ENCODE results near the gene SPATA13. TPM values are rescaled to one million over a fixed set of nuclear protein-coding genes. Genes with fewer than 3 reads are reported as not detected.
A peak's percentile ranks its signal among the peaks of the same experiment; 100 is the strongest.

The SPATA13 gene
- total and polyA plus RNA-seq, 10 of the 15 experiments (the other 5 are each of a cell fraction or from before 2014, with no cell fraction given): 2.4 to 11.1 (median 10.2) TPM

GRCh38 chr13:24225930-24226329 lies 65.4 kb downstream of the SPATA13 start (continued):
- TF ChIP-seq ZNF687 (IDR thresholded peaks at IDR 0.05): no peak
- no peak for TF ChIP-seq TBL1XR1 (IDR thresholded peaks at IDR 0.05; ENCODE audit: low read depth, low read length)
- 0 out of 2 replicates have a peak, but pooled peaks have one; percentile 9 for TF ChIP-seq NFYB (IDR thresholded peaks at IDR 0.05; ENCODE audit: insufficient read depth, low read depth, low read length)

GRCh38 chr13:24226762-24227161 lies 66.2 kb downstream of the SPATA13 start:
- ATAC-seq (no peak), DNase-seq (ENCODE audit: low read depth, low spot score) (no peak), FAIRE-seq (peak; percentile 71)
- CTCF ChIA-PET: interaction anchor here (0.6 to 5.3 kb wide), 3 partner anchors 8 to 207 kb away, joined by 3 to 86 read pairs (median 26); no protein-coding TSS in a partner anchor
- TF ChIP-seq PAX5 (IDR thresholded peaks at IDR 0.05; ENCODE audit: borderline replicate concordance, low read depth, low read length): no peak
- H3K36me3 ChIP-seq (ENCODE audit: control insufficient read depth in 2 of 2, insufficient read depth in 2 of 2, low read length in 1 of 2): no peaks in the 10 kb centered on the region
- in situ Hi-C loops (cut with MboI) (no loop called here), intact Hi-C loops (cut with micrococcal nuclease; ENCODE audit: unreplicated experiment) (loop anchor here (10.0 kb wide), 1 partner anchor 762 kb away; no protein-coding TSS in a partner anchor)
- H3K9ac ChIP-seq (ENCODE audit: control insufficient read depth, insufficient read depth, low read length): no peak overlapping the region
- H3K79me2 ChIP-seq (ENCODE audit: control insufficient read depth, insufficient read depth, low read length): no peaks in the 10 kb centered on the region
- SMC1A ChIA-PET (ENCODE audit: uncharacterized antibody, unreplicated experiment): interaction anchor here (0.6 to 1.4 kb wide), 3 partner anchors 16 to 186 kb away, joined by 3 to 4 read pairs (median 4); no protein-coding TSS in a partner anchor
- H4K20me1 ChIP-seq (ENCODE audit: control insufficient read depth, insufficient read depth): no peaks in the 10 kb centered on the region
- RAD21 ChIA-PET (ENCODE audit: unreplicated experiment): no interaction called here
- H3K4me2 ChIP-seq (ENCODE audit: control insufficient read depth, insufficient read depth): no peak overlapping the region
- no peak overlapping the region for H3K4me3 ChIP-seq
- no peak overlapping the region for H3K27ac ChIP-seq (ENCODE audit: control insufficient read depth, insufficient read depth)
- no peak overlapping the region for H2AFZ ChIP-seq (ENCODE audit: control insufficient read depth, low read depth, low read length)
- POLR2A ChIA-PET: no interaction called here
- H3K27me3 ChIP-seq (replicated peaks in 1 of 2; ENCODE audit: control insufficient read depth in 2 of 2, insufficient read depth in 2 of 2, low read length in 1 of 2): no peaks in the 10 kb centered on the region
- BruUV-seq (replicated peaks): no TSS peak
- WGBS (ENCODE audit: insufficient coverage, insufficient replicate concordance, low lambda C conversion rate, missing lambda C conversion rate): 29% methylated on average over 3 of the region's 3 CpGs
- peaks cover 24% of the 10 kb centered on the region for H3K4me1 ChIP-seq (ENCODE audit: control insufficient read depth, insufficient read depth, low read length)
- H3K9me3 ChIP-seq (replicated peaks; ENCODE audit: control insufficient read depth, insufficient read depth, low read length): no peaks in the 10 kb centered on the region

All from GM12878 (cell line).